ENCODE data around the gene ERC2. TPM values are rescaled to one million over a fixed set of nuclear protein-coding genes. Genes with fewer than 3 reads are reported as not detected.

The ERC2 gene
- total RNA-seq, 1 donor from 2014 or later: 48.3 TPM

DNA sequence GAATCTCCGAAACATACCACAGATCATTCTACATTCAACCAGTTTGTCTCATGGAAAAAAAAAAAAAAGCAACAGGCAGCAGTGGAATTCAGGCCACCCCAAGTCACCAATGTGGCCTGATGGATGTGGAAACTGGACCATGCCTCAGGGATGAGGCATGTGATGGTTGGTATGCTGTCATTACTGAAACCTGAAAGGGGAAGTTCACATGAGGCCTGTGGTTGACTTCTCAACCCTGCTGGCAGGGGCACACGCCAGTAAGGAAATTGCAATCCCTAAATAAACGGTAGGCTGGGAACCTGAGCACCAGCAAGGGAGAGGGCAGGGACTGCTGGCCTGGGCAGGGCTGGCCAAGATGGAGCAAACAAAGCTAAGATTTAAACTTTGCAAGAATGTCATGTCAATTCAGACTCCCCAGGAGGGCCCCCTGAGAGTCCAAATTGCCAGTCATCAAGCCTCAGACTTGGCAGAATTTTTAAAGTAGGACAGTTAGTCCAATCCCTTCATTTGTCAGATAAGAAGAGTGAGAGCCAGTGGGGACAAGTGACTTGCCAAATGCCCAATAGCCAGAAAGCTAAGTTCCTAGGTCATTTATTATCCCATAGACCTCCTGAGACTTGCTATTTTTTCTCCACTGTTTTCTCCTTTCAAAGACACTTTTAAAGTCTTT is 310.4 kb downstream of the ERC2 start:
- H3K4me3 Mint-ChIP-seq (ENCODE audit: unreplicated experiment): no peak overlapping the region
- H3K9me3 Mint-ChIP-seq (ENCODE audit: unreplicated experiment): no peaks in the 10 kb centered on the region
- no peaks in the 10 kb centered on the region for H3K4me1 Mint-ChIP-seq (ENCODE audit: low read depth, unreplicated experiment)
- H3K27ac Mint-ChIP-seq (ENCODE audit: unreplicated experiment): no peak overlapping the region
- H3K36me3 Mint-ChIP-seq (ENCODE audit: unreplicated experiment): peaks cover 13% of the 10 kb centered on the region
- TF ChIP-seq CTCF (IDR thresholded peaks at IDR 0.05; ENCODE audit: partially characterized antibody, unreplicated experiment): no peak
- no peak for DNase-seq
- peaks cover 1% of the 10 kb centered on the region for H3K27me3 Mint-ChIP-seq (ENCODE audit: unreplicated experiment)

DNA sequence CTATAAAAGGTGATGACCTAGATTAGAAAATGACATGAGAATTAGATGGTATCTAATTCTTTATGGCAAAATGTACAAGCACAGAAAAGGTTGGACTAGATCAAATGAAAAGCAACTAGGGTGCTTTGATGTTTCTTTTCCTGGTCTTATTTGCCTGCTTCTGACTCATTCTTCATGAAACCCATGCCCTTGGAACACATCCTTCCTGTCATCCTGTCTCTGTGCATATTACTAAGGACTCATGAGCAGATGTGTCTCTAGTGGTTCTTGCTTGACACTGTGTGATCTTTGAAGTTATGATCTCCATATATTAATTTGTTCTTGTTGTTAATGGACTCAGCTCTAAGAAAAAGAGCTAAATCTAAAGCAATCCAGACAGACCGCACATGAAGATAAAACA is 314.0 kb downstream of the ERC2 start:
- no peaks in the 10 kb centered on the region for H3K9me3 Mint-ChIP-seq (ENCODE audit: unreplicated experiment)

DNA sequence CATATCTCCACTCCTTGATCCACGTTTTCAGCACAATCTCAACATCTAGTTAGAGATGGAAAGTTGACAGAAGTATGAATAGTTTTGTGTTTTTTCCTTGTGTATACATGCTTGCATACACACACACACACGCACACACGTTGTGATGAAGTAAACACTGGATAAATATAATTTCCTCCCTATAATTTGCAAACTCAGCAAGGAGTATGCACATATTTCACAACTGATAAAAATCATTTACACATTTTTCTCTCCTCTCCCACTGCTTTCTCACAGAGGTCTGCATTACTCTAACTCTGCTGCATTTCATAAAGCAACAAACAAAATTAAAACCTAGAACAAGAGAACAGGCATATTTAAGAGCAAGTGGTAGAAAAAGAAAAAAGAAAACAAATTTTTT is 320.9 kb downstream of the ERC2 start:
- Mint-ChIP-seq H3K36me3 (ENCODE audit: unreplicated experiment) (no peaks in the 10 kb centered on the region), H3K9me3 (ENCODE audit: unreplicated experiment) (no peaks in the 10 kb centered on the region), H3K27me3 (ENCODE audit: unreplicated experiment) (no peaks in the 10 kb centered on the region), H3K4me3 (ENCODE audit: unreplicated experiment) (no peak overlapping the region), H3K4me1 (ENCODE audit: low read depth, unreplicated experiment) (no peaks in the 10 kb centered on the region), H3K27ac (ENCODE audit: unreplicated experiment) (no peak overlapping the region)
- TF ChIP-seq CTCF (IDR thresholded peaks at IDR 0.05; ENCODE audit: partially characterized antibody, unreplicated experiment): no peak
- DNase-seq: no peak

More for the DNA sequence above, 314.0 kb downstream of the ERC2 start:
- Mint-ChIP-seq H3K27ac (ENCODE audit: unreplicated experiment) (no peak overlapping the region), H3K27me3 (ENCODE audit: unreplicated experiment) (no peaks in the 10 kb centered on the region), H3K4me1 (ENCODE audit: low read depth, unreplicated experiment) (no peaks in the 10 kb centered on the region), H3K36me3 (ENCODE audit: unreplicated experiment) (no peaks in the 10 kb centered on the region), H3K4me3 (ENCODE audit: unreplicated experiment) (no peak overlapping the region)
- TF ChIP-seq CTCF (IDR thresholded peaks at IDR 0.05; ENCODE audit: partially characterized antibody, unreplicated experiment): no peak
- no peak for DNase-seq

GRCh38 chr3:56145410-56145809 is 322.9 kb downstream of the ERC2 start:
- no peak overlapping the region for H3K4me3 Mint-ChIP-seq (ENCODE audit: unreplicated experiment)
- no peaks in the 10 kb centered on the region for H3K4me1 Mint-ChIP-seq (ENCODE audit: low read depth, unreplicated experiment)
- H3K9me3 Mint-ChIP-seq (ENCODE audit: unreplicated experiment): no peaks in the 10 kb centered on the region
- no peaks in the 10 kb centered on the region for H3K36me3 Mint-ChIP-seq (ENCODE audit: unreplicated experiment)
- H3K27me3 Mint-ChIP-seq (ENCODE audit: unreplicated experiment): no peaks in the 10 kb centered on the region
- no peak overlapping the region for H3K27ac Mint-ChIP-seq (ENCODE audit: unreplicated experiment)
- TF ChIP-seq CTCF (IDR thresholded peaks at IDR 0.05; ENCODE audit: partially characterized antibody, unreplicated experiment): no peak
- no peak for DNase-seq

GRCh38 chr3:56144805-56145204 is 323.5 kb downstream of the ERC2 start:
- DNase-seq: no peak
- Mint-ChIP-seq H3K4me1 (ENCODE audit: low read depth, unreplicated experiment) (no peaks in the 10 kb centered on the region), H3K9me3 (ENCODE audit: unreplicated experiment) (no peaks in the 10 kb centered on the region), H3K27ac (ENCODE audit: unreplicated experiment) (no peak overlapping the region), H3K4me3 (ENCODE audit: unreplicated experiment) (no peak overlapping the region), H3K27me3 (ENCODE audit: unreplicated experiment) (no peaks in the 10 kb centered on the region), H3K36me3 (ENCODE audit: unreplicated experiment) (no peaks in the 10 kb centered on the region)
- TF ChIP-seq CTCF (IDR thresholded peaks at IDR 0.05; ENCODE audit: partially characterized antibody, unreplicated experiment): no peak
